Measurements from ENCODE around the gene PSMB11. TPM values are rescaled to one million over a fixed set of nuclear protein-coding genes. Genes with fewer than 3 reads are reported as not detected.

Gene PSMB11
- not detected in 2 replicates for total RNA-seq

GRCh38 chr14:23042162-23042965 lies at the start of gene PSMB11:
PSMB11 (plus strand) TSS chr14:23042212; CDS start chr14:23042226, 14 bp downstream.

GRCh38 chr14:23009939-23010726 lies 31.9 kb upstream of the PSMB11 start, which contains the start of gene C14orf93:
C14orf93 (minus strand) TSS chr14:23010143; CDS start chr14:22999023, 11,120 bp downstream.

GRCh38 chr14:23034498-23035302 lies 7.3 kb upstream of the PSMB11 start, which contains the start of gene PSMB5:
PSMB5 (minus strand) TSS chr14:23034900; CDS start chr14:23034881, 19 bp downstream.

GRCh38 chr14:23056956-23057756 lies 15.1 kb downstream of the PSMB11 start, which contains the start of gene CDH24:
CDH24 (minus strand) TSS chr14:23057520; CDS start chr14:23055733, 1,787 bp downstream.

Other genes with a start within 250 kb of the PSMB11 start
- gene SLC7A7, start 226.8 kb upstream of the PSMB11 start, total RNA-seq, result 4.9 and 6.1 TPM in 2 replicates
- gene MRPL52, start 212.3 kb upstream of the PSMB11 start, total RNA-seq, result 24.6 and 26.2 TPM in 2 replicates
- gene MMP14, start 205.6 kb upstream of the PSMB11 start, total RNA-seq, result 336 and 393 TPM in 2 replicates
- 97.4 and 113 TPM in 2 replicates for gene LRP10, start 170.5 kb upstream of the PSMB11 start, total RNA-seq
- gene REM2, start 159.0 kb upstream of the PSMB11 start, total RNA-seq, result under 0.01 TPM in 1 of 2 replicates, not detected in the other
- 89.1 and 179 TPM in 2 replicates for gene RBM23, start 123.1 kb upstream of the PSMB11 start, total RNA-seq
- gene PRMT5, start 112.8 kb upstream of the PSMB11 start, total RNA-seq, result 42.9 and 45.8 TPM in 2 replicates
- gene HAUS4, start 85.1 kb upstream of the PSMB11 start, total RNA-seq, result 36.8 and 54.7 TPM in 2 replicates
- 65.6 and 75.0 TPM in 2 replicates for gene AJUBA, start 59.7 kb upstream of the PSMB11 start, total RNA-seq
- 9.2 and 12.0 TPM in 2 replicates for gene C14orf93, start 32.1 kb upstream of the PSMB11 start, total RNA-seq
- gene PSMB5, start 7.3 kb upstream of the PSMB11 start, total RNA-seq, result 119 and 140 TPM in 2 replicates
- gene CDH24, start 15.3 kb downstream of the PSMB11 start, total RNA-seq, result 4.1 and 4.6 TPM in 2 replicates
- gene ACIN1, start 52.9 kb downstream of the PSMB11 start, total RNA-seq, result 103 and 105 TPM in 2 replicates
- 44.0 and 45.7 TPM in 2 replicates for gene C14orf119, start 53.3 kb downstream of the PSMB11 start, total RNA-seq
- gene CIROP, start 62.8 kb downstream of the PSMB11 start, total RNA-seq, result 0.26 TPM in 1 of 2 replicates, not detected in the other
- 0.13 TPM in 1 of 2 replicates, not detected in the other for gene CEBPE, start 77.0 kb downstream of the PSMB11 start, total RNA-seq
- 94.3 and 98.6 TPM in 2 replicates for gene SLC7A8, start 141.4 kb downstream of the PSMB11 start, total RNA-seq
- not detected in 2 replicates for gene RNF212B, start 195.7 kb downstream of the PSMB11 start, total RNA-seq
- gene HOMEZ, start 243.9 kb downstream of the PSMB11 start, total RNA-seq, result 6.1 and 7.8 TPM in 2 replicates